T-helper 2 cell treated with Interferon-gamma antibody and Interleukin-4, amounts not matched to agents 5 μg/mL and 100 μg/mL, for 36 hours (primary cell): Measurements from ENCODE around the gene ARHGAP22.
"Not testable (repeated sequence)": the region's sequence is repeated elsewhere in the genome, so short reads cannot be mapped to it uniquely, and the experiment has no call there.

ENCODE experiments used
- DNase-seq: peaks from one replicate; pipeline ENCODE4 v3.0.0; 2021; ENCODE audit warnings: low spot score
- H3K27ac Mint-ChIP-seq: one replicate; pipeline ENCODE4 v1.8.0; 2021; ENCODE audit warnings: mild to moderate bottlenecking, mixed read lengths
- H3K27me3 Mint-ChIP-seq: one replicate; pipeline ENCODE4 v1.8.0; 2021; ENCODE audit warnings: low read depth, mixed read lengths
- H3K36me3 Mint-ChIP-seq: one replicate; pipeline ENCODE4 v1.8.0; 2021; ENCODE audit warnings: low read depth, mixed read lengths
- H3K4me1 Mint-ChIP-seq: one replicate; pipeline ENCODE4 v1.8.0; 2021; ENCODE audit warnings: low read depth, mixed read lengths
- H3K4me3 Mint-ChIP-seq: one replicate; pipeline ENCODE4 v1.8.0; 2022; ENCODE audit warnings: mild to moderate bottlenecking, moderate library complexity, mixed read lengths
- H3K9me3 Mint-ChIP-seq: one replicate; pipeline ENCODE4 v1.8.0; 2021; ENCODE audit warnings: mixed read lengths

ARHGAP22 gene

GRCh38 chr10:48604991-48605508, at the start of gene ARHGAP22:
TSS of gene ARHGAP22 (minus strand) at chr10:48605073. CDS start at chr10:48604796, 277 bp downstream.
- Mint-ChIP-seq H3K9me3 (no peaks in the 10 kb centered on the region), H3K36me3 (no peaks in the 10 kb centered on the region), H3K4me3 (no peak within 1 kb of the TSS), H3K27ac (no peak within 1 kb of the TSS), H3K27me3 (peaks cover 37% of the 10 kb centered on the region), H3K4me1 (no peaks in the 10 kb centered on the region)
- DNase-seq: no peak

DNA sequence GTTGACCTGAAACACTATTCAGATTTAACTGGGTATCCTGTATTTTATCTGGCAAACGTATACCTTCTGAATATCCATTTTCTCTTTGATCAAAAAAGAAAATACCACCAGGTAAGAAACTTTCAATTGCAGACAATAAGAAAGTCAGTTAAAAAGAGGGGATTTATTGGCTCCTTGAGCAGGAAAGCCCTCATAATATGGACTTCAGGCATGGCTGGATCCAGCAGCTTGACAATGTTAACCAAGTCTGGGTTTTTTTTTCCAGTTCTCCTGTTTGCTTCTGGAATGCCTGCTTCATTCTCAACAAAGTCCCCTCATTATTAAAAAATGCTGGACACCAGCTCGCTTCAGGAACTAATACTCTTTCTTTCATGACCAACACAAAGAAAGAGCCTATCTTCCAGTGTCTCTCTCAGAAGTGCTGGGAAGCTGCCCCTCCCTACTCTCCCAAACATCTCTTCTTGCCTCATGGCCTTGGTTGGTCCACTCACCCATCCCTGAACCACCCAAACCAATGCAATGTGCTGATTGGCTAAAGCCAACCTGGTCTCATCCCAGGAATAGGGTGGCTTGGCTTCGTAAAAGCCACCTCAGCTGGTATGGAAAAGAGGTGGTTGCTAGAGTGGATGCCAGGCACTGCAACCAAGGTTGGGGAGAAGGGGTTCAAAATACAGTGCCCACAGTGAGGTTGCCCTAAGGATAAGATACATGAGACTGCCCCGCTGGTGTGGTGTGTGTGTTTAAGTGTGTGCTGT, 49.2 kb upstream of the ARHGAP22 start:
- no peaks in the 10 kb centered on the region for H3K9me3 Mint-ChIP-seq
- no peak overlapping the region for H3K27ac Mint-ChIP-seq
- H3K36me3 Mint-ChIP-seq: no peaks in the 10 kb centered on the region
- no peak overlapping the region for H3K4me3 Mint-ChIP-seq
- H3K4me1 Mint-ChIP-seq: peaks cover 5% of the 10 kb centered on the region
- DNase-seq: no peak
- H3K27me3 Mint-ChIP-seq: peaks cover 35% of the 10 kb centered on the region

DNA sequence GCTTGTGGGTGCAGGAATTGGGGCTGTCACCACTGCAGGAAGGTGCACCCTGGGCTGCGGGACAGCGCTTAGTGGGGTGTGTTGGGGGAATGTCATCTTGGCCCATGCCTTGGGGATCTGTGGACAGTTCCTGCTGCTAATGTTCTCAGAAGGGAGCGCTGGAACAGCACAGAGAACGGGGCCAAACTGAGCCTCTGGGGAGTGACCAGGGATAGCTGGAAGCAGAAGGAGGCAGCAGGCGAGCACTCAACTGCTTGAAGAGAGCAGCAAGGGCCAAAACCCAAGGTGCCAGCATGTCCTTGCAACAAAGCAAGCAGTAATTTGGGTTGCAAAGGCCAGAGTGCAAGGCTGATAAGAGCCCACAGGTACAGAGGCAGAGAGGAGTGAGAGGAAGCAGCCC, 48.5 kb upstream of the ARHGAP22 start:
- DNase-seq: no peak
- Mint-ChIP-seq H3K27me3 (peaks cover 36% of the 10 kb centered on the region), H3K4me3 (no peak overlapping the region), H3K4me1 (peaks cover 4% of the 10 kb centered on the region), H3K36me3 (no peaks in the 10 kb centered on the region), H3K27ac (no peak overlapping the region), H3K9me3 (no peaks in the 10 kb centered on the region)

- peaks cover 33% of the 10 kb centered on the region for H3K27me3 Mint-ChIP-seq
Observed at GRCh38 chr10:48652344-48652743, 47.5 kb upstream of the ARHGAP22 start.

DNA sequence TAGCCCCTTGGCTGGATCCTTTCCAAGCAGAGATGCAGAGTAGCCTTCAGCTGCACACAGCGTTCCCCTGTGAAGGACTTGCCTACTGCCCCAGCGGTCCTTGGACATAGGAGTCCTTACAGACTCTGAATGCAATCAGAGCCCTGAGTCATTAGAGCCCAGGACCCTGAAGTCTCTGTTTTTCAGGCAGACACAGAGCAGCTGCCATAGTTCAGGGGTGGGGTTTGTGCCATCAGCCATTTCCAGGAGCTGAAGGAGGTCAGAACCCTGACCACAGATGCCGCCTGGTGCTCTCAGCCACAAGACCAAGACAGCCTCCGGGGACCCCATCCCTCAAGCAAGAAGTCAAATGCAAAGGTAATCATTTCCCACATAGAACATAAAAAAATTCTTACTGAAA, 47.0 kb upstream of the ARHGAP22 start:
- no peak for DNase-seq
- Mint-ChIP-seq H3K36me3 (no peaks in the 10 kb centered on the region), H3K4me1 (peaks cover 3% of the 10 kb centered on the region), H3K9me3 (no peaks in the 10 kb centered on the region), H3K4me3 (no peak overlapping the region), H3K27ac (no peak overlapping the region), H3K27me3 (peaks cover 33% of the 10 kb centered on the region)

More at GRCh38 chr10:48652344-48652743, 47.5 kb upstream of the ARHGAP22 start:
- no peak overlapping the region for H3K4me3 Mint-ChIP-seq
- DNase-seq: no peak
- H3K27ac Mint-ChIP-seq: no peak overlapping the region
- no peaks in the 10 kb centered on the region for H3K9me3 Mint-ChIP-seq
- H3K36me3 Mint-ChIP-seq: no peaks in the 10 kb centered on the region
- peaks cover 3% of the 10 kb centered on the region for H3K4me1 Mint-ChIP-seq

GRCh38 chr10:48651293-48651692, 46.4 kb upstream of the ARHGAP22 start:
- Mint-ChIP-seq H3K27me3 (peaks cover 30% of the 10 kb centered on the region), H3K27ac (no peak overlapping the region), H3K9me3 (no peaks in the 10 kb centered on the region), H3K4me1 (no peaks in the 10 kb centered on the region), H3K4me3 (no peak overlapping the region), H3K36me3 (no peaks in the 10 kb centered on the region)
- DNase-seq: no peak

GRCh38 chr10:48649349-48649944, 44.6 kb upstream of the ARHGAP22 start:
- Mint-ChIP-seq H3K4me3 (no peak overlapping the region), H3K4me1 (no peaks in the 10 kb centered on the region), H3K27ac (no peak overlapping the region), H3K36me3 (no peaks in the 10 kb centered on the region), H3K27me3 (peaks cover 32% of the 10 kb centered on the region), H3K9me3 (no peaks in the 10 kb centered on the region)
- no peak for DNase-seq

GRCh38 chr10:48648172-48648942, 43.5 kb upstream of the ARHGAP22 start:
- Mint-ChIP-seq H3K4me3 (no peak overlapping the region), H3K9me3 (no peaks in the 10 kb centered on the region), H3K36me3 (no peaks in the 10 kb centered on the region), H3K27ac (no peak overlapping the region), H3K4me1 (no peaks in the 10 kb centered on the region), H3K27me3 (peaks cover 28% of the 10 kb centered on the region)
- DNase-seq: no peak

- not testable (repeated sequence) for H3K4me3 Mint-ChIP-seq, H3K36me3 Mint-ChIP-seq, H3K4me1 Mint-ChIP-seq, DNase-seq, H3K9me3 Mint-ChIP-seq, H3K27ac Mint-ChIP-seq
- peaks cover 26% of the 10 kb centered on the region for H3K27me3 Mint-ChIP-seq
Observed at GRCh38 chr10:48647073-48647472, 42.2 kb upstream of the ARHGAP22 start.

GRCh38 chr10:48645600-48645999, 40.7 kb upstream of the ARHGAP22 start:
- no peak for DNase-seq
- Mint-ChIP-seq H3K27ac (no peak overlapping the region), H3K4me3 (no peak overlapping the region), H3K4me1 (no peaks in the 10 kb centered on the region), H3K9me3 (peaks cover 14% of the 10 kb centered on the region), H3K27me3 (peaks cover 19% of the 10 kb centered on the region), H3K36me3 (no peaks in the 10 kb centered on the region)

- not testable (repeated sequence) for H3K4me3 Mint-ChIP-seq, H3K27ac Mint-ChIP-seq, H3K36me3 Mint-ChIP-seq, DNase-seq, H3K4me1 Mint-ChIP-seq
- peaks cover 23% of the 10 kb centered on the region for H3K27me3 Mint-ChIP-seq
- H3K9me3 Mint-ChIP-seq: peaks cover 20% of the 10 kb centered on the region
Observed at GRCh38 chr10:48641099-48641690, 36.3 kb upstream of the ARHGAP22 start.

GRCh38 chr10:48640326-48640725, 35.5 kb upstream of the ARHGAP22 start:
- H3K9me3 Mint-ChIP-seq: peaks cover 20% of the 10 kb centered on the region
- no peak overlapping the region for H3K27ac Mint-ChIP-seq
- no peak overlapping the region for H3K4me3 Mint-ChIP-seq
- H3K4me1 Mint-ChIP-seq: peaks cover 2% of the 10 kb centered on the region
- no peaks in the 10 kb centered on the region for H3K36me3 Mint-ChIP-seq
- DNase-seq: no peak
- peaks cover 20% of the 10 kb centered on the region for H3K27me3 Mint-ChIP-seq

- H3K4me1 Mint-ChIP-seq: peaks cover 5% of the 10 kb centered on the region
- no peak overlapping the region for H3K27ac Mint-ChIP-seq
- H3K36me3 Mint-ChIP-seq: no peaks in the 10 kb centered on the region
- H3K4me3 Mint-ChIP-seq: no peak overlapping the region
- no peak for DNase-seq
- peaks cover 16% of the 10 kb centered on the region for H3K27me3 Mint-ChIP-seq
- H3K9me3 Mint-ChIP-seq: peaks cover 20% of the 10 kb centered on the region
Observed at GRCh38 chr10:48639632-48640031, 34.8 kb upstream of the ARHGAP22 start.
